Epithelial cell of proximal tubule (primary cell): ENCODE measurements around the gene LMBR1. TPM values are rescaled to one million over a fixed set of nuclear protein-coding genes. Genes with fewer than 3 reads are reported as not detected.
"Not testable (repeated sequence)": the region's sequence is repeated elsewhere in the genome, so short reads cannot be mapped to it uniquely, and the experiment has no call there.

Experiments
- DNase-seq: peaks from one replicate; pipeline ENCODE4 v3.0.0-alpha.2; 2011; ENCODE audit warnings: low read depth
- H3K4me3 ChIP-seq: 2 replicates; pipeline ENCODE4 v1.5.1; 2011; ENCODE audit warnings: low read depth, mild to moderate bottlenecking, low read length
- total RNA-seq: library from RNA; depleted of rRNA; stranded (reverse); fragments of >200 nt; gene quantifications from 2 replicates; pipeline ENCODE4 v1.2.3, GENCODE V29; 2015
- TF ChIP-seq, protein P1 (sequence below): conservative IDR thresholded peaks from 2 replicates; pipeline ENCODE4 v1.5.1; 2012; ENCODE audit warnings: low read depth, mild to moderate bottlenecking, low read length

The LMBR1 gene
- total RNA-seq, 1 donor from 2014 or later = 34.6 TPM

DNA sequence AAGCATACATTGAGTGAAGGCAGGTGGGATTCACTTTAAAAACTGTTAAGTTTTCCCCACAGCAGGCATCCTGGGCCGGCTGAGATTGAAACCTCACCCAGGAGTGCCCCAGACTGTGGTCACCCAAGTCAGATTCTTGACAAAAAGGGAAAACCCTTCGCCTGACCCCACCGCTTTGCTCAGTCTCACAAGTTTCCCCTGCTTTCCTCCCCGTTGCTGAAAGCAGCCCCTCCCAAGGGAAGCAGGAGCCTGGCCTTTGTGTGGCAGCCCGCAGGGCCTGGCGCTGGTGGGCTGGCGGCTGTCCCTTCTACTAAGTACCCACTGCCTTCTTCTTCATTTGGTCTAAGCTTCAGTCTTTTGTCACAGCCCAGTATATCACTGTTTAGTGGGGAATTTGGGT lies 236.4 kb downstream of the LMBR1 start:
- TF ChIP-seq, protein P1, sequence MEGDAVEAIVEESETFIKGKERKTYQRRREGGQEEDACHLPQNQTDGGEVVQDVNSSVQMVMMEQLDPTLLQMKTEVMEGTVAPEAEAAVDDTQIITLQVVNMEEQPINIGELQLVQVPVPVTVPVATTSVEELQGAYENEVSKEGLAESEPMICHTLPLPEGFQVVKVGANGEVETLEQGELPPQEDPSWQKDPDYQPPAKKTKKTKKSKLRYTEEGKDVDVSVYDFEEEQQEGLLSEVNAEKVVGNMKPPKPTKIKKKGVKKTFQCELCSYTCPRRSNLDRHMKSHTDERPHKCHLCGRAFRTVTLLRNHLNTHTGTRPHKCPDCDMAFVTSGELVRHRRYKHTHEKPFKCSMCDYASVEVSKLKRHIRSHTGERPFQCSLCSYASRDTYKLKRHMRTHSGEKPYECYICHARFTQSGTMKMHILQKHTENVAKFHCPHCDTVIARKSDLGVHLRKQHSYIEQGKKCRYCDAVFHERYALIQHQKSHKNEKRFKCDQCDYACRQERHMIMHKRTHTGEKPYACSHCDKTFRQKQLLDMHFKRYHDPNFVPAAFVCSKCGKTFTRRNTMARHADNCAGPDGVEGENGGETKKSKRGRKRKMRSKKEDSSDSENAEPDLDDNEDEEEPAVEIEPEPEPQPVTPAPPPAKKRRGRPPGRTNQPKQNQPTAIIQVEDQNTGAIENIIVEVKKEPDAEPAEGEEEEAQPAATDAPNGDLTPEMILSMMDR = no peak
- DNase-seq = no peak

DNA sequence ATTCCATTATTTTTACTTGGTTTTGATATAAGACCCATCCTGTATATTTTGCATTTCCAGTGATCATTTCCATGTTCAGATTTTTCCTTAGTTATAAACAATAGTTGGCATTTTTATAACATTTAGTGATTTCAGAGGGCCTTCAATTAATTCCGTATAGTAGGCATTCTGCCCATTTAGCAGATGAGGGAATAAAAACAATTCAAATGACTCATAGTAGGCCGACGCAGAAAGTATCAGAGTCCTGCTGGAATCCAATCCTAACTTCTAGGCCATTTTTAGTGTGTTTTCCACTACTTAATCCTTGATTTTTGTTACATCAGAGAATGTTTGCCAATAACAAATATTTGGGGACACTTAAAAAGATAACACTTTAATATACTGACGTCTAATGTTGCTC lies 237.0 kb downstream of the LMBR1 start:
- DNase-seq = no peak
- H3K4me3 ChIP-seq = no peak overlapping the region
- TF ChIP-seq, protein P1 = no peak

More for the DNA sequence above, 236.4 kb downstream of the LMBR1 start:
- H3K4me3 ChIP-seq = no peak overlapping the region

DNA sequence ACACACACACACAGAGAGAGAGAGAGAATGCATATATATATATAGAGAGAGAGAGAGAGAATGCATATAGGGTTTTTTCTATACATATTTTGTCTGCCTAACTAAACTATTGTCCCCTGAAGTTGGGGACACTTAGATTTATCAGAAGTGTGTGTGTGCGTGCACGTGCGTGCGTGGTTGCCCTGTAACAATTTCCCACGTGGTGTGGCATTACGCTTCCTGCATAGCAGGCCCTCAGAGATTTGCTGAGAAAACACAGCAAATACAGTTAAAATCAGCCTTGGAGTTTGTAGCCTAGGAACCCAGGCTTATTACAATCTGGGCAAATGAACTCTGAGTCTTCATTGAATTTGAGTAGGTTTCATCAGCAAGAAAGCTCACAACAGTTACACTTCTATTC lies 237.7 kb downstream of the LMBR1 start:
- no peak for DNase-seq
- TF ChIP-seq, protein P1 = no peak

DNA sequence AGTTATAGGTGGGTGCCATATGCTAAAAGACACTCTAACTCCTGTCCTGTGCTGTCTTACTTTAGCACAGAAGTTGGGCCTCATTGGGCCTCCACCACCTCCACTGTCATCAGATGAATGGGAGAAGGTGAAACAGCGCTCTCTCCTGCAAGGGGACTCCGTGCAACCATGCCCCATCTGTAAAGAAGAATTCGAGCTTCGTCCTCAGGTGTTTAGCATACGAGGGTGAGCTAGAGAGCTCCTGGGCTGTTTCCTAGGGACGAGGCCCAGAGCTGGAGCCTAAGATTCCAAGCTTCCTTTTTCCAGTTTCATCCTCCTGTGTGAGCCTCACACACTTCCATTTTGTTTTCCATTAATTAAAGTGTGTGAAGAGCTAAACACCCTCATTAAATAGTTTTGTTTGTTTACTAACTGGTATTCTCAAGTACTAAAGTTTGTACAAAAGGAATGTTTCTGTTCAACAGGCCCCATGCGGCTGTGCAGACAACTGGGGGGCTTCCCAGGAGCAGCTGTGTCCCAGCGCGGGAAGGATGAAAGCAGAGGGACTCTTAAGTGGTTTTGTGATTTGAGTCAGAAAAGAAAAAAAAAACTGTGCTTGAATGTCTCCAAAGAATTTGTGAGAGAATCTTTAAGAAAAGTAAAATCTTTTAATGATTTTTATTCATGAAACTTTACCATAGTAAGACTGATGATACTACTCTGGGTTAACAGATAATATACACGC lies 238.3 kb downstream of the LMBR1 start:
- TF ChIP-seq, protein P1 = no peak
- no peak overlapping the region for H3K4me3 ChIP-seq
- DNase-seq = no peak

More for the DNA sequence above, 237.7 kb downstream of the LMBR1 start:
- no peak overlapping the region for H3K4me3 ChIP-seq

DNA sequence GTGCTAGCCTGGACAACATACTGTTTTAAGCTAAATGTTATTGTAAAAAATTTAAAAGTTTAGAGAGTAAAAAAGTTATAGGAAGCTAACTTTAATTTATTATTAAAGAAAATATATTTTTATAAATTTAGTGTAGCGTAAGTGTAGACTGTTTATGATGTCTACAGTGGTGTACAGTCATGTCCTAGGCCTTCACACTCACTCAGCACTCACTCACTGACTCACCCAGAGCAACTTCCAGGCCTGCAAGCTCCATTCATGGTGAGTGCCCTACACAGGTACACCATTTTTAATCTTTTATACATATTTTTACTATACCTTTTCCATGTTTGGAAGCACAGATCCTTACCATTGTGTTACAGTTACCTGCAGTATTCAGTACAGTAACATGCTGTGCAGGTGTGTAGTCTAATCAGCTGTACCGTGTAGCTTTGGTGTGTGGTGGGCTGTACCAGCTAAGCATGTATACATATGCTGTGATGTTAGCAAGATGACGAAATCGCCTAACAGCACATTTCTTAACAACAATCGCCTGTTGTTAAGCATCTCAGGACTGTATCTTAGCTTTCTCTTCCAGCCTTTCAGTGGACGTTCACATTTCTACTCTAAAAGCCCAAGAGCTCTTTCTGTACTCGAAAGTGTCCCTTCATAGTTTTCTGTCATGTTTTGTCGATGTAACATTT lies 240.0 kb downstream of the LMBR1 start:
- TF ChIP-seq, protein P1 = no peak
- DNase-seq = no peak
- H3K4me3 ChIP-seq = no peak overlapping the region

DNA sequence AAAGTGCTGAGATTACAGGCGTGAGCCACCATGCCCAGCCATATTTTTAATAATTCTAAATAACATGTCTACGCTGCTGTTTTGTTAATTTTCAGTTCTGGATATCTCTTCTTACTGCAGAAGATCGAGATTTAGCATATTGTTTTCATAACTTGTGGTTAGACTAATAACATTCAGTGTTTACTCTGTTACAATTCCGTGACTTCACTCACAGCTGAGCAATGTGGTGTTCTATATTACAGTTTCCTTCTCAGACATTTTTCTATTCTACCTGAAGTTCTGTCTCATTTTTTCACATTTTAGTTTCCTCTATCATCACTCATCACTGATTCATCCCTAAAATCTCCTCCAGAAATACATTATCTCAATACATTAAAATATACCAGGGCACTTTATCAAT lies 241.5 kb downstream of the LMBR1 start:
- no peak overlapping the region for H3K4me3 ChIP-seq
- TF ChIP-seq, protein P1 = no peak
- DNase-seq = no peak

DNA sequence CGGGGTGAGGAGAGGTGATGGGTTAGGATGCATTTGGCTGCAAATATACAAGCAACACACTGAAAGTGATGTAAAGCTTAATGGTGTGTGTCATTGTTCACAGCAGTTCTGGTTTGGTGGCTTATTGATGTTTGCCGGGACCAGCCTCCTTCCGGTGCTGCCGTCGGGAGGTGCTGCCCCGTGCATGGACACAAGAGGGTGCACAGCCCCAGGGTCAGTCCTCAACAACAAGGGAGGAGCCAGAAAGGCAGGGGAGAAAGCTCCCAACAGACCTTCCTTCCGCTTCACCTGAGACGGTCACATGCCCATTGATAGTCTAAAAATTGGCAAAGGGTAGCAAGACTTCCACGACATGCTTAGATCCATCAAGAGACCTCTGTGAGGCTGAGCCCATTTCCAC lies 242.9 kb downstream of the LMBR1 start:
- H3K4me3 ChIP-seq = no peak overlapping the region
- DNase-seq = no peak
- TF ChIP-seq, protein P1 = peak; percentile 56

DNA sequence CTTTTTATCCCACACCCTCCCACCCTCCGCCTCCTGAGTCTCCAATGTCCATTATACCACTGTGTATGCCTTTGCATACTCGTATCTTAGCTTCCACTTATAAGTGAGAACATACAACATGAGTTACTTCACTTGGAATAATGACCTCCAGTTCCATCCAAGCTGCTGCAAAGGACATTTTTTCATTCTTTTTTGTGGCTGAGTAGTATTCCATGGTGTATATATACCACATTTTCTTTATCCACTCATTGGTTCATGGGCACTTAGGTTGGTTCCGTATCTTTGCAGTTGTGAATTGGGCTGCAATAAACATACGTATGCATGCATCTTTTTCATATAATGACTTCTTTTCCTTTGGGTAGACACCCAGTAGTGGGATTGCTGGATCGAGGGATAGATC lies 245.7 kb downstream of the LMBR1 start:
- not testable (repeated sequence) for H3K4me3 ChIP-seq, DNase-seq
